ENCODE measurements around the gene TRAF3.

TRAF3 gene

GRCh38 chr14:102944448-102945330 is 167.4 kb downstream of the TRAF3 start:
- no peak for TF ChIP-seq CTCF (IDR thresholded peaks at IDR 0.05; ENCODE audit: control insufficient read depth, insufficient read depth, low read depth, low read length, missing control alignments)
- H3K4me3 ChIP-seq (ENCODE audit: control insufficient read depth, low read depth, low read length) = no peak overlapping the region
- no peak for DNase-seq (ENCODE audit: low read depth)

GRCh38 chr14:102945346-102946130 is 168.3 kb downstream of the TRAF3 start:
- no peak for TF ChIP-seq CTCF (IDR thresholded peaks at IDR 0.05; ENCODE audit: control insufficient read depth, insufficient read depth, low read depth, low read length, missing control alignments)
- no peak overlapping the region for H3K4me3 ChIP-seq (ENCODE audit: control insufficient read depth, low read depth, low read length)
- no peak for DNase-seq (ENCODE audit: low read depth)

GRCh38 chr14:102947321-102948103 is 170.3 kb downstream of the TRAF3 start:
- H3K4me3 ChIP-seq (ENCODE audit: control insufficient read depth, low read depth, low read length) = no peak overlapping the region
- no peak for DNase-seq (ENCODE audit: low read depth)
- TF ChIP-seq CTCF (IDR thresholded peaks at IDR 0.05; ENCODE audit: control insufficient read depth, insufficient read depth, low read depth, low read length, missing control alignments) = no peak

- no peak for TF ChIP-seq CTCF (IDR thresholded peaks at IDR 0.05; ENCODE audit: control insufficient read depth, insufficient read depth, low read depth, low read length, missing control alignments)
- DNase-seq (ENCODE audit: low read depth) = no peak
- H3K4me3 ChIP-seq (ENCODE audit: control insufficient read depth, low read depth, low read length) = no peak overlapping the region
Measured at GRCh38 chr14:102948698-102949061, 171.4 kb downstream of the TRAF3 start.

- TF ChIP-seq CTCF (IDR thresholded peaks at IDR 0.05; ENCODE audit: control insufficient read depth, insufficient read depth, low read depth, low read length, missing control alignments) = no peak
- no peak overlapping the region for H3K4me3 ChIP-seq (ENCODE audit: control insufficient read depth, low read depth, low read length)
- no peak for DNase-seq (ENCODE audit: low read depth)
Measured at GRCh38 chr14:102949062-102949800, 172.0 kb downstream of the TRAF3 start.

All from AG09309 (cell line).